ENCODE measurements around the gene CPNE7. TPM values are rescaled to one million over a fixed set of nuclear protein-coding genes. Genes with fewer than 3 reads are reported as not detected.

Gene CPNE7
- total RNA-seq, 1 experiment from 2014 or later = 5.1 TPM

- in situ Hi-C loops (cut with HindIII; ENCODE audit: low sequenced_read_pairs) = no loop called here
These were observed 62.9 kb downstream of the CPNE7 start for GRCh38 chr16:89638455-89638854.

GRCh38 chr16:89639385-89639784 lies 63.8 kb downstream of the CPNE7 start:
- in situ Hi-C loops (cut with HindIII; ENCODE audit: low sequenced_read_pairs) = no loop called here
- no peak for DNase-seq (ENCODE audit: low spot score)

More at GRCh38 chr16:89638455-89638854, 62.9 kb downstream of the CPNE7 start:
- DNase-seq (ENCODE audit: low spot score) = no peak

DNA sequence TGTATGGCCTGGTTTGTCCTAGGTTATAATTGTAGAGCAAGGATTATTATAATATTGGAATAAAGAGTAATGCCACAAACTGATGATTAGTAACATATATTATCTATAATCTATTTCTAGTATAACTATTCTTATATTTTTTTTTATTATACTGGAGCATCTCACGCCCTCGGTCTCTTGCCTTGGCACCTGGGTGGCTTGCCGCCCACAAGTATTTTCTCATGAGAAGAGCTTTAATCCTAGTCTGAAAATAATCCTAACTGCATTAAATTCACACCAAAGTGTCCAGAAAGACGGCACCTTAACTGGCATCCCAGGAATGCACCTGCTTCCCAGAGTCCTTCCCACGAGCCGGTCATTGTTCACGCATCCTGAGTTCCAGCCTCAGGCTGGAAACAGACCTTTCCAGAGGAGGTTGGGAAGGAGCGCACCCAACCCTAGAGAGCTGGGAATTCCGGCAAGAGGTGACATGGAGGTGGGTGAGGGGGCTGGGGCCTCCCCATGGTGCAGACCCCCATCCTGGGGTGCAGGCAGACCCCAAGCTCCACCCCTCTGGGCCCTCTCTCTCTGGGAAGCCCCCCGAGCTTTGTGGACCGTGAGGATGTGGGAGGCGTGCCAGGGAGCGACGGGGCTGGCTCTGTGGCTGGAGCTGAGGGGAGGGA lies 66.0 kb downstream of the CPNE7 start:
- DNase-seq (ENCODE audit: low spot score) = no peak
- in situ Hi-C loops (cut with HindIII; ENCODE audit: low sequenced_read_pairs) = no loop called here

DNA sequence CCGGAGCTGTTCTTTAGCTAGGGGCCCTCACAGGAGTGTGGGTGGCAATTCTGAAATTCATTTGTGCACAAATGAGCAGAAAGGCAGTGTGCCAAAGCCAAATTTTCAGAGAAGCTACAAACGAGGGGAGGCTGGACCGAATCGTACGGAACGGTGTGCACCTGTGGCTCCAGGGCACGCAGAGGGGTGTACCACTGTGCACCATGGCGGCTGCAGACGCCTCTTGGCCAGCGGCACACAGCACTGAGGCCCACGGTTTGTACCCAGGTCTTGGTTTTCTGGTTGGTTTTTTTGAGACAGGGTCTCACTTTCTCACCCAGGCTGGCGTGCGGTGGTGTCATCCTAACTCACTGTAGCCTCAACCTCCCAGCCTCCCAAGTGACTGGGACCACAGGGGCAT lies 67.0 kb downstream of the CPNE7 start:
- in situ Hi-C loops (cut with HindIII; ENCODE audit: low sequenced_read_pairs) = no loop called here

DNA sequence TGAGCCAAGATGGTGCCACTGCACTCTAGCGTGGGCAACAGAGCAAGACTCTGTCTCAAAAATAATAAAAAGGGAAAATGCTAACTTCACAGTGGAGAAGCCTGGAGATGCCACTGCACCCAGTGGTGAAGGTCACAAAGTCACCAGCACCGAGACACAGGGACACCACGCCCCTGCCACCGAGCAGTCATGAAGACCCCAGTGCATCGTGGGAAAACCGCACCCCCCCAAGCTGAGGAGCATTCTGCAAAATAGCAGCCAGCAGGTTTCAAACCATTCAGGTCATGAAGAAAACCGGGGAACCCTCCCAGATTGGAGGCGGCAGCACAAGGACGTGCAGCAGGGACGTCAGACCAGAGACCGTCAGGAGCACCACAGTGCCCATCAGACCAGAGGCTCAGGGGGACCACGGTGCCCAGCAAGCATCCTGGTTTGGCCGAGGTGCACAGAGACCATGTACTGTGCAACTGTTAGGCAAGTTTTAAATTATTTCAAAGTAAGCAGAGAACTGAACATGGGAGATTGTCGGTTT lies 68.3 kb downstream of the CPNE7 start:
- in situ Hi-C loops (cut with HindIII; ENCODE audit: low sequenced_read_pairs) = no loop called here
- DNase-seq (ENCODE audit: low spot score) = no peak

More for the DNA sequence above, 67.0 kb downstream of the CPNE7 start:
- no peak for DNase-seq (ENCODE audit: low spot score)

GRCh38 chr16:89645122-89645521 lies 69.6 kb downstream of the CPNE7 start:
- in situ Hi-C loops (cut with HindIII; ENCODE audit: low sequenced_read_pairs) = no loop called here
- DNase-seq (ENCODE audit: low spot score) = no peak

- DNase-seq (ENCODE audit: low spot score) = no peak
- in situ Hi-C loops (cut with HindIII; ENCODE audit: low sequenced_read_pairs) = no loop called here
These were observed 70.7 kb downstream of the CPNE7 start for GRCh38 chr16:89646270-89646669.

Other genes with a start within 250 kb of the CPNE7 start
- 42.6 and 55.3 TPM in 2 replicates for gene ANKRD11, start 85.2 kb upstream of the CPNE7 start, total RNA-seq (2014; rRNA removed; shearing (Covaris generic))
- 117 and 125 TPM in 2 replicates for gene SPG7, start 67.4 kb upstream of the CPNE7 start, total RNA-seq (2014; rRNA removed; shearing (Covaris generic))
- gene RPL13, start 15.1 kb upstream of the CPNE7 start, total RNA-seq (2014; rRNA removed; shearing (Covaris generic)) = 5,258 and 7,265 TPM in 2 replicates
- gene DPEP1, start 37.9 kb downstream of the CPNE7 start, total RNA-seq (2014; rRNA removed; shearing (Covaris generic)) = 0.55 TPM in 1 of 2 replicates, not detected in the other
- gene CHMP1A, start 82.0 kb downstream of the CPNE7 start, total RNA-seq (2014; rRNA removed; shearing (Covaris generic)) = 198 and 238 TPM in 2 replicates
- gene SPATA33, start 82.1 kb downstream of the CPNE7 start, total RNA-seq (2014; rRNA removed; shearing (Covaris generic)) = 2.9 and 7.3 TPM in 2 replicates
- gene CDK10, start 110.9 kb downstream of the CPNE7 start, total RNA-seq (2014; rRNA removed; shearing (Covaris generic)) = 57.2 and 58.8 TPM in 2 replicates
- gene SPATA2L, start 125.9 kb downstream of the CPNE7 start, total RNA-seq (2014; rRNA removed; shearing (Covaris generic)) = 94.8 and 114 TPM in 2 replicates
- gene VPS9D1, start 145.1 kb downstream of the CPNE7 start, total RNA-seq (2014; rRNA removed; shearing (Covaris generic)) = 7.3 and 7.6 TPM in 2 replicates
- 7.8 and 19.9 TPM in 2 replicates for gene ZNF276, start 145.8 kb downstream of the CPNE7 start, total RNA-seq (2014; rRNA removed; shearing (Covaris generic))
- 24.0 and 36.2 TPM in 2 replicates for gene FANCA, start 240.9 kb downstream of the CPNE7 start, total RNA-seq (2014; rRNA removed; shearing (Covaris generic))

Data from G401 (cell line).